Epithelial cell of proximal tubule (primary cell): Measurements from ENCODE around the gene NSMF. TPM values are rescaled to one million over a fixed set of nuclear protein-coding genes. Genes with fewer than 3 reads are reported as not detected.

Source experiments
- DNase-seq: peaks from one replicate; pipeline ENCODE4 v3.0.0-alpha.2; 2011; ENCODE audit warnings: low read depth
- H3K4me3 ChIP-seq: 2 replicates; pipeline ENCODE4 v1.5.1; 2011; ENCODE audit warnings: low read depth, mild to moderate bottlenecking, low read length
- total RNA-seq: library from RNA; depleted of rRNA; stranded (reverse); fragments of >200 nt; gene quantifications from 2 replicates; pipeline ENCODE4 v1.2.3, GENCODE V29; 2015
- TF ChIP-seq, protein P1 (sequence below): conservative IDR thresholded peaks from 2 replicates; pipeline ENCODE4 v1.5.1; 2012; ENCODE audit warnings: low read depth, mild to moderate bottlenecking, low read length

NSMF gene, protein sequence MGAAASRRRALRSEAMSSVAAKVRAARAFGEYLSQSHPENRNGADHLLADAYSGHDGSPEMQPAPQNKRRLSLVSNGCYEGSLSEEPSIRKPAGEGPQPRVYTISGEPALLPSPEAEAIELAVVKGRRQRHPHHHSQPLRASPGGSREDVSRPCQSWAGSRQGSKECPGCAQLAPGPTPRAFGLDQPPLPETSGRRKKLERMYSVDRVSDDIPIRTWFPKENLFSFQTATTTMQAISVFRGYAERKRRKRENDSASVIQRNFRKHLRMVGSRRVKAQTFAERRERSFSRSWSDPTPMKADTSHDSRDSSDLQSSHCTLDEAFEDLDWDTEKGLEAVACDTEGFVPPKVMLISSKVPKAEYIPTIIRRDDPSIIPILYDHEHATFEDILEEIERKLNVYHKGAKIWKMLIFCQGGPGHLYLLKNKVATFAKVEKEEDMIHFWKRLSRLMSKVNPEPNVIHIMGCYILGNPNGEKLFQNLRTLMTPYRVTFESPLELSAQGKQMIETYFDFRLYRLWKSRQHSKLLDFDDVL
- total RNA-seq, result 33.2 and 62.7 TPM in 2 replicates

DNA sequence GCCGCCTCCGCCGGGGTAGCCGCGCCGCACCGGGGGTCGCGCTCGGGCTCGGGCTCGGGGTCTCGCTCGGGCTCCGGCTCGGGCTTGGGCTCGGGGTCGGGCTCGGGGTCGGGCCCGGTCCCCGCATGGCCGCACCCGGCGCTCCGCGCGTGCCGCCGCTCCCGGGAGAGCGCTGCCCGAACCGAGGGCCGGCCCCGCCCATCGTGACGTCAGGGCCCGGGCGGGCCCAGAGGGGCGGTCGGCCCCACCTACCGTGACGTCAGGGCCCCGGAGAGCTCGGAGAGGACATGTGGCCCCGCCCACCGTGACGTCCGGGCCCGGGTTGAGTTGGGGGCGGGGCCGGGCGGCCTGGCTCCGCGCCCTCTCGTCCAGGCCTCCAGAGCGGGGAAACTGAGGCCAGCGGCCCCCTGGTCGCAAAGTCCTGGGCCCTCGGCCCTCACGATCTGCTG is at the start of gene NSMF:
Gene NSMF, minus strand, starts transcription at position 183 of the 449 bp plus-strand sequence. CDS start 232 bp downstream, outside the sequence.
- no peak for DNase-seq
- TF ChIP-seq, protein P1, sequence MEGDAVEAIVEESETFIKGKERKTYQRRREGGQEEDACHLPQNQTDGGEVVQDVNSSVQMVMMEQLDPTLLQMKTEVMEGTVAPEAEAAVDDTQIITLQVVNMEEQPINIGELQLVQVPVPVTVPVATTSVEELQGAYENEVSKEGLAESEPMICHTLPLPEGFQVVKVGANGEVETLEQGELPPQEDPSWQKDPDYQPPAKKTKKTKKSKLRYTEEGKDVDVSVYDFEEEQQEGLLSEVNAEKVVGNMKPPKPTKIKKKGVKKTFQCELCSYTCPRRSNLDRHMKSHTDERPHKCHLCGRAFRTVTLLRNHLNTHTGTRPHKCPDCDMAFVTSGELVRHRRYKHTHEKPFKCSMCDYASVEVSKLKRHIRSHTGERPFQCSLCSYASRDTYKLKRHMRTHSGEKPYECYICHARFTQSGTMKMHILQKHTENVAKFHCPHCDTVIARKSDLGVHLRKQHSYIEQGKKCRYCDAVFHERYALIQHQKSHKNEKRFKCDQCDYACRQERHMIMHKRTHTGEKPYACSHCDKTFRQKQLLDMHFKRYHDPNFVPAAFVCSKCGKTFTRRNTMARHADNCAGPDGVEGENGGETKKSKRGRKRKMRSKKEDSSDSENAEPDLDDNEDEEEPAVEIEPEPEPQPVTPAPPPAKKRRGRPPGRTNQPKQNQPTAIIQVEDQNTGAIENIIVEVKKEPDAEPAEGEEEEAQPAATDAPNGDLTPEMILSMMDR, result no peak
- H3K4me3 ChIP-seq, result peak within 1 kb of the TSS; percentile 77

DNA sequence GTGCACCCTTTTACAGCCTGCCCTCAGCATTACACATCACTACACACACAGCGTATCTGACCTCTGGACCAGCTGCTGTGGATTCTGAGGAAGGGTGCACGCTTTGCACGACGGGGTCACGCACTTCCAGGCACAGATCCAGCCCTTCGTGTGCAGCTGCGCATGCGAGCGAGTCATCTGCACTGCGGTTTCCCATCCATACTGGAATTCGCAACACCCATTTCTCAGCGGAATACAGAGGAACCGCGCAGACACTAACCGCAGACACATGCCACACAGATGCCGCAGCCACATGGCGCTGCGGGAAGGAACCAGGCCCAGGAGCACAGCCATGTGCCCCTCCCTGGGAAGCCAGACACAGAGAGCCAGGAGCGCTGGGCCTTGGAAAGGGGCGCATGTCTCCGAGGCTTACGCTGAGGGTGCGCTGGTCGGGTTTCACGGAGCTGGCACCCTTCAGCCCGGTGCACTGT is 47.6 kb upstream of the NSMF start:
- H3K4me3 ChIP-seq, result no peak overlapping the region
- DNase-seq, result no peak
- TF ChIP-seq, protein P1, result no peak

DNA sequence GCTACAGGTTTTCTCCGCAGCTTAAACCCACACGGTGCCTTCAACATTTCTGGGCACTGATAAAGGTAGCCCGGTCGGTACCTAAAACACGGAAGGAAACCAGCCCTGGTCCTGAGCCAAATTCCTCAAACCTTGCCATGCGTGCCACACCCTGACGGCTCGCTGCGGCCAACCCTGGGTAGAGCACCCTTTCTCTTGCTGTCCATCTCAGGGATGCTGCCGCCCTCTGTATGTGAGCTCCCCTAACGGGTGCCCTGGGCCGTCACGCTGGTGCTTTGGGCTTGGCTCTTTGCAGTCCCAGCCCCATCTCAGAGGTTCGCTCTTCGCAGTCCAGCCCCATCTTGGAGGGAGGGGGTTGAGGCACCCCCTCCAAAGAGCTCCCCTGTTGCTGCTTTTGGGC is 47.1 kb upstream of the NSMF start:
- H3K4me3 ChIP-seq, result no peak overlapping the region
- DNase-seq, result no peak
- TF ChIP-seq, protein P1, result no peak

DNA sequence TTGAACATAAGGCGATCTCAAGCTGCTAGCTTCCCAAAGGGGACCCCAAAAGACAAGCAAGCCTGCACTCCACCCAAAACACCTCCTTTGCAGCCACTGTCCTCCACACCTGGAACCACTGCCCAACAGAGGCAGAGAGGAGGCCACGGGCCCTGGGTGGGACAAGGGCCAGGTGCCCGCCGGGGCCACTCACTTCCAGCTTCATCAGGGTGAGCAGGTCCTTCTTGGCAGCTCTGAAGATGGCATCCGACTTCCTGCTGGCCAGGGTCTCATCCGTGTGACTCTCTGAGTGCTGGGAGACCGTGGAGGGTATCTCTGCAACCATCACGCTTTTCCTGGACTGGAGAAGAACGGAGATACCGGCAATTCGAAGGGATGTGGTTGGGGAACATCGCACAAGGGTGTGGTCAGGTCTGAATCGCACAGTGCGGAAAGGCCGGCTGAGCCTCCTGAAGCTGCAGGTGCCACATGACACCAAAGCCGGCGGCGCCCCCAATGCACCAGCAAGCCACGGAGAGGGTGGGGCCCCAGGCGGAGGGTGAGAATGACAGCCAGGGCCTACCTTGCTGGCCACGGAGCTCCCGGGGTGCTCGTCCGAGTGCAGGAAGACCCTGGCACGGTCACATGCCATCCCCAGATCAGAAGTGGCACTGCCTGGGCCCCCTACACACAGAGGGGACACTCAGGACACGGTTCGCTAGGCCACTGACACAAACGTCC is 46.4 kb upstream of the NSMF start:
- TF ChIP-seq, protein P1, result no peak
- no peak overlapping the region for H3K4me3 ChIP-seq
- DNase-seq, result no peak

DNA sequence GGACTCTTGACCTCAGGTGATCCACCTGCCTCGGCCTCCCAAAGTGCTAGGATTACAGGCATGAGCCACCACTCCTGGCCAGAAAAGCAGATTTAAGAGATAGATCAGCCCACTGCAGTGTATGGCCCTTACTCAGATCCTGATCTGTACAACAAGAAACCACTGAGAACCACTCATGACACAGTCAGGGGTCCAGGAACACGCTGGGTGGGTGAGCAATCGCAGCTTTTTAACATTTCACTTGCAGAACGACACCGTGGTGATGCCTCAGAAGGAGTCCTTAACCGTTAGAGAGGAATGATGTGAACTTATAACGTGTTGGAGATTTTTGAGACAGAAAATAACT is 45.3 kb upstream of the NSMF start:
- no peak for DNase-seq
- H3K4me3 ChIP-seq, result no peak overlapping the region
- TF ChIP-seq, protein P1, result no peak

DNA sequence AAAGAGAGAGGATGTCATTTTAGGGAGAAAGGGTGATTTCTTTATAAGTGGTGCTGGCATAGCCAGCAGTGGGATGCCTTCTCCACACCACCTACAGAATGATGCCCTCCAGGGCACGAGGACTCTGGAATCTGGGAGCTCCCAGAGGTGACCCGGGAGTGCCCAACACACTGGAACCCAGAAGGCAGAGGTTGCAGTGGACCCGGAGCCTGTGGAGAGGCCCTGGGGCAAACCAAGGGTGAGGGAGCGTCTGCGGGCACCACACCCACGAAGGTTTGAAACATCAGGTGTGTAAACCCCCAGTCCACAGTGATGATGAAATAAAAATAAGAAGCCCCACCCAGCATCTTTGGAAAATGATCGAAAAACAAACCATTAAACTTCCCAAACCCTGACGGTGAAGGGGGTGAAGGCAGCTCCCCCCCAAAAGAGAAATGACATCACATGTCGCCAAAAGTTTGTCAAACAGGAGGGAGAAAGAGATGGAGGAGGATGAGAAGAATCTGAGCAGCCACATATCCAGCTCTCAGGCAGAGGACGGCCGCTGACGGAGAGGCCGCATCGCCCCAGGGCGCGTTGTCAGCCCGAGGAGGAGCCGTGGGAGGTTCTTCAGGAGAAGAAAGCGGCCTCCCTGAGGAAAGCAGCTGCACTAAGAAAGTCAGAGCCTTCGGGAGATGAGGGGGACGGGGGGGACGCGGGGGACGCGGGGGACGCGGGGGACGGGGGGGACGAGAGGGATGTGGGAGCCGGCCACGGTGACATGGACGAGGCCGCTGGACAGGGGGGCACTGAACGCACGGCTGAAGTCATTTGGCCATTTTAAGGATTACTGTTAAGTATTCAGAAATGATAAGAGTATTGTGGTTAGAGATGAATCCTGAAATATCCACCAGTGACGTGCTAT is 43.1 kb upstream of the NSMF start:
- H3K4me3 ChIP-seq, result no peak overlapping the region
- TF ChIP-seq, protein P1, result no peak
- DNase-seq, result no peak
